HepG2 (cell line): ENCODE measurements around the gene RABGGTA. TPM values are rescaled to one million over a fixed set of nuclear protein-coding genes. Genes with fewer than 3 reads are reported as not detected.

ENCODE experiments used
- FOXP1 ChIP-seq, 2 experiments: fragments of 450-650 bp in 1 of 2; IDR thresholded peaks; 2 replicates each; pipeline ENCODE4 v1.6.1; 2017 to 2018; ENCODE audit warnings: antibody characterized with exemption in 1 of 2
- HMG20B ChIP-seq: conservative IDR thresholded peaks from 2 replicates; pipeline ENCODE4 v1.6.1; 2016; ENCODE audit warnings: missing genetic modification reagents, missing compliant biosample characterization
- HNF4G ChIP-seq, 2 experiments: sonication (generic) in 1 of 2; formaldehyde crosslinking in 1 of 2; IDR thresholded peaks; 2 replicates each; pipeline versions ENCODE4 v1.4.0 to v1.6.1; 2011 to 2020; ENCODE audit warnings: borderline replicate concordance in 2 of 2, low read depth in 2 of 2, mild to moderate bottlenecking in 2 of 2, low read length in 1 of 2, missing genetic modification reagents in 1 of 2, moderate library complexity in 1 of 2
- ISL2 ChIP-seq: sonication (generic); formaldehyde crosslinking; IDR thresholded peaks from 2 replicates; pipeline ENCODE4 v1.5.0; 2020; ENCODE audit warnings: missing genetic modification reagents
- NCOA1 ChIP-seq: sonication (generic); formaldehyde crosslinking; IDR thresholded peaks from 2 replicates; pipeline ENCODE4 v1.9.0; 2021; ENCODE audit warnings: missing genetic modification reagents
- PATZ1 ChIP-seq: sonication (generic); formaldehyde crosslinking; IDR thresholded peaks from 2 replicates; pipeline ENCODE4 v1.4.0; 2020; ENCODE audit warnings: missing genetic modification reagents
- RFX5 ChIP-seq: IDR thresholded peaks from 2 replicates; pipeline ENCODE4 v1.6.1; 2011; ENCODE audit warnings: low read depth, low read length, improper control_type of control experiment
- TARDBP ChIP-seq: sonication (generic); formaldehyde crosslinking; IDR thresholded peaks from 2 replicates; pipeline ENCODE4 v1.8.0; 2022; ENCODE audit warnings: mild to moderate bottlenecking, missing genetic modification reagents
- TBX3 ChIP-seq: fragments of 450-650 bp; IDR thresholded peaks from 2 replicates; pipeline ENCODE4 v1.6.1; 2017; ENCODE audit warnings: antibody characterized with exemption, mild to moderate bottlenecking, inconsistent platforms, borderline replicate concordance
- ZBTB44 ChIP-seq: sonication (generic); formaldehyde crosslinking; IDR thresholded peaks from 2 replicates; pipeline ENCODE4 v1.4.0; 2020; ENCODE audit warnings: missing genetic modification reagents
- ZFYVE20 ChIP-seq: sonication (generic); formaldehyde crosslinking; IDR thresholded peaks from 2 replicates; pipeline ENCODE4 v1.8.0; 2023; ENCODE audit warnings: low read depth, mild to moderate bottlenecking, moderate library complexity, missing genetic modification reagents, borderline replicate concordance
- ZNF124 ChIP-seq: sonication (generic); formaldehyde crosslinking; IDR thresholded peaks from 2 replicates; pipeline ENCODE4 v1.4.0; 2020; ENCODE audit warnings: missing genetic modification reagents
- ZNF143 ChIP-seq: sonication (generic); formaldehyde crosslinking; IDR thresholded peaks from 2 replicates; pipeline ENCODE4 v1.4.0; 2020; ENCODE audit warnings: missing genetic modification reagents
- ZNF281 ChIP-seq: sonication (generic); formaldehyde crosslinking; IDR thresholded peaks from 2 replicates; pipeline ENCODE4 v1.4.0; 2020; ENCODE audit warnings: missing genetic modification reagents, borderline replicate concordance
- ZNF333 ChIP-seq: sonication (generic); formaldehyde crosslinking; IDR thresholded peaks from 2 replicates; pipeline ENCODE4 v1.4.0; 2020; ENCODE audit warnings: mild to moderate bottlenecking, missing genetic modification reagents, borderline replicate concordance
- ZNF441 ChIP-seq: sonication (generic); formaldehyde crosslinking; IDR thresholded peaks from 2 replicates; pipeline ENCODE4 v1.7.0; 2021; ENCODE audit warnings: missing genetic modification reagents, borderline replicate concordance
- ZNF513 ChIP-seq: sonication (generic); formaldehyde crosslinking; conservative IDR thresholded peaks from 2 replicates; pipeline ENCODE4 v1.5.0; 2020; ENCODE audit warnings: missing genetic modification reagents
- ZNF615 ChIP-seq: sonication (generic); formaldehyde crosslinking; IDR thresholded peaks from 2 replicates; pipeline ENCODE4 v1.5.0; 2020; ENCODE audit warnings: mild to moderate bottlenecking, missing genetic modification reagents, borderline replicate concordance
- ZNF704 ChIP-seq: sonication (generic); formaldehyde crosslinking; IDR thresholded peaks from 2 replicates; pipeline ENCODE4 v1.8.1; 2023; ENCODE audit warnings: mild to moderate bottlenecking, inconsistent platforms, moderate library complexity, missing genetic modification reagents, borderline replicate concordance
- polyA plus RNA-seq, 8 experiments: library from polyadenylated mRNA; depleted of rRNA in 3 of 8; stranded (reverse) in 7 of 8; unstranded in 1 of 8; fragments of >200 nt; fragmentation: Illumina TruSeq in 4 of 8; extraction: Trizol in 4 of 8; gene quantifications; 2 replicates each; pipeline versions ENCODE4 v1.2.1 to v1.2.3, GENCODE V29; 2011 to 2016; ENCODE audit warnings: low read depth in 4 of 8, missing spikeins in 1 of 8, mixed read lengths in 1 of 8; ENCODE audit not compliant: insufficient read depth in 1 of 8
- total RNA-seq, 5 experiments: library from RNA; depleted of rRNA; stranded (reverse); fragments of >200 nt; fragmentation: Illumina TruSeq; extraction: Trizol; gene quantifications; 2 replicates each; pipeline ENCODE4 v1.2.3, GENCODE V29; 2016; ENCODE audit warnings: low read depth in 1 of 5

The RABGGTA gene
- total and polyA plus RNA-seq, 2 of the 13 experiments (the other 11 are each of a cell fraction or from before 2014, with no cell fraction given): 57.9 to 90.8 TPM

- TF ChIP-seq FOXP1 (IDR thresholded peaks at IDR 0.05): no peak
- no peak for TF ChIP-seq FOXP1 (CRISPR knock-in tag; IDR thresholded peaks at IDR 0.05)
- 0 out of 2 replicates have a peak, but pooled peaks have one; percentile 44 for TF ChIP-seq ZFYVE20 (CRISPR knock-in tag)
- TF ChIP-seq NCOA1 (CRISPR knock-in tag): 0 out of 2 replicates have a peak, but pooled peaks have one; percentile 3
- no peak for TF ChIP-seq ZBTB44 (CRISPR knock-in tag)
- TF ChIP-seq ZNF513 (CRISPR knock-in tag): no peak
- TF ChIP-seq ZNF441: no peak
- peak; percentile 70; the same call in 1 of the 2 replicates for TF ChIP-seq TBX3
- peak; percentile 40; the same call in 1 of the 2 replicates for TF ChIP-seq HNF4G (IDR thresholded peaks at IDR 0.05; ENCODE audit: borderline replicate concordance, low read depth, low read length)
- TF ChIP-seq HNF4G (CRISPR knock-in tag; IDR thresholded peaks at IDR 0.05; ENCODE audit: borderline replicate concordance, low read depth): no peak
- TF ChIP-seq ZNF124 (CRISPR knock-in tag): 0 out of 2 replicates have a peak, but pooled peaks have one; percentile 9
- peak; percentile 62; the same call in 1 of the 2 replicates for TF ChIP-seq HMG20B
- TF ChIP-seq RFX5: no peak
- no peak for TF ChIP-seq ISL2 (CRISPR knock-in tag)
- TF ChIP-seq ZNF281 (CRISPR knock-in tag): peak; percentile 85
- TF ChIP-seq ZNF143 (CRISPR knock-in tag): no peak
- TF ChIP-seq ZNF333 (CRISPR knock-in tag): no peak
- TF ChIP-seq PATZ1 (CRISPR knock-in tag): peak; percentile 37; the same call in 1 of the 2 replicates
- peak; percentile 19; the same call in 1 of the 2 replicates for TF ChIP-seq TARDBP (CRISPR knock-in tag)
- no peak for TF ChIP-seq ZNF704 (CRISPR knock-in tag)
- TF ChIP-seq ZNF615: 0 out of 2 replicates have a peak, but pooled peaks have one; percentile 52
These were observed 37.9 kb downstream of the RABGGTA start (continued) for GRCh38 chr14:24233538-24233866.
